HL-60 (cell line): Measurements from ENCODE around the gene USO1.

Source experiments
- DNase-seq, 2 experiments: peaks; one replicate each; pipeline ENCODE4 v3.0.0-alpha.2; 2010 to 2020; ENCODE audit warnings: low read depth in 1 of 2, low spot score in 1 of 2
- H3K27ac ChIP-seq: fragments of 250-450 bp; sonication (Bioruptor Pico); replicated peaks from 2 replicates; pipeline ENCODE4 v1.5.1; 2020; ENCODE audit warnings: mild to moderate bottlenecking, moderate library complexity
- H3K27me3 ChIP-seq: fragments of 250-450 bp; sonication (Bioruptor Pico); 2 replicates; pipeline ENCODE4 v1.5.1; 2021; ENCODE audit warnings: mild to moderate bottlenecking, moderate library complexity; ENCODE audit not compliant: insufficient read depth, poor library complexity, severe bottlenecking
- H3K4me3 ChIP-seq: replicated peaks from 2 replicates; pipeline ENCODE4 v1.5.1; 2011; ENCODE audit warnings: mild to moderate bottlenecking, control low read depth, low read length; ENCODE audit not compliant: insufficient read depth
- CTCF ChIP-seq: IDR thresholded peaks from one replicate; pipeline ENCODE4 v1.5.1; 2011; ENCODE audit warnings: low read length, control low read depth, inconsistent platforms; ENCODE audit not compliant: insufficient read depth
- GABPA ChIP-seq: IDR thresholded peaks from 2 replicates; pipeline ENCODE4 v1.6.1; 2012; ENCODE audit warnings: low read depth
- POLR2AphosphoS5 ChIP-seq: IDR thresholded peaks from 2 replicates; pipeline ENCODE4 v1.6.1; 2012; ENCODE audit warnings: low read depth
- REST ChIP-seq: IDR thresholded peaks from 2 replicates; pipeline ENCODE4 v1.6.1; 2012; ENCODE audit warnings: low read depth; ENCODE audit not compliant: insufficient replicate concordance
- SPI1 ChIP-seq: IDR thresholded peaks from 2 replicates; pipeline ENCODE4 v1.6.1; 2012; ENCODE audit warnings: low read depth, mild to moderate bottlenecking, borderline replicate concordance

Gene USO1

GRCh38 chr4:75735525-75735924 lies 11.1 kb downstream of the USO1 start:
- Histone ChIP-seq H3K27ac (no peak overlapping the region), H3K4me3 (no peak overlapping the region), H3K27me3 (no peaks in the 10 kb centered on the region)
- no peak for DNase-seq
- TF ChIP-seq REST: no peak
- no peak for TF ChIP-seq SPI1
- no peak for TF ChIP-seq GABPA
- TF ChIP-seq POLR2AphosphoS5: no peak
- no peak for TF ChIP-seq CTCF

GRCh38 chr4:75736862-75737261 lies 12.5 kb downstream of the USO1 start:
- Histone ChIP-seq H3K27me3 (no peaks in the 10 kb centered on the region), H3K4me3 (no peak overlapping the region), H3K27ac (no peak overlapping the region)
- TF ChIP-seq POLR2AphosphoS5: no peak
- no peak for TF ChIP-seq CTCF
- TF ChIP-seq SPI1: no peak
- TF ChIP-seq GABPA: no peak
- TF ChIP-seq REST: no peak
- no peak for DNase-seq

- H3K27me3 ChIP-seq: no peaks in the 10 kb centered on the region
- DNase-seq: no peak
- no peak overlapping the region for H3K27ac ChIP-seq
- H3K4me3 ChIP-seq: no peak overlapping the region
- TF ChIP-seq GABPA (no peak), CTCF (no peak), REST (no peak), POLR2AphosphoS5 (no peak), SPI1 (no peak)
These were observed 13.0 kb downstream of the USO1 start for GRCh38 chr4:75737398-75737797.
